ENCODE measurements around the gene CPSF2. TPM values are rescaled to one million over a fixed set of nuclear protein-coding genes. Genes with fewer than 3 reads are reported as not detected.

The CPSF2 gene
- total and polyA plus RNA-seq, 2 of the 13 experiments (the other 11 are each of a cell fraction or from before 2014, with no cell fraction given), result 14.3 to 67.9 TPM

DNA sequence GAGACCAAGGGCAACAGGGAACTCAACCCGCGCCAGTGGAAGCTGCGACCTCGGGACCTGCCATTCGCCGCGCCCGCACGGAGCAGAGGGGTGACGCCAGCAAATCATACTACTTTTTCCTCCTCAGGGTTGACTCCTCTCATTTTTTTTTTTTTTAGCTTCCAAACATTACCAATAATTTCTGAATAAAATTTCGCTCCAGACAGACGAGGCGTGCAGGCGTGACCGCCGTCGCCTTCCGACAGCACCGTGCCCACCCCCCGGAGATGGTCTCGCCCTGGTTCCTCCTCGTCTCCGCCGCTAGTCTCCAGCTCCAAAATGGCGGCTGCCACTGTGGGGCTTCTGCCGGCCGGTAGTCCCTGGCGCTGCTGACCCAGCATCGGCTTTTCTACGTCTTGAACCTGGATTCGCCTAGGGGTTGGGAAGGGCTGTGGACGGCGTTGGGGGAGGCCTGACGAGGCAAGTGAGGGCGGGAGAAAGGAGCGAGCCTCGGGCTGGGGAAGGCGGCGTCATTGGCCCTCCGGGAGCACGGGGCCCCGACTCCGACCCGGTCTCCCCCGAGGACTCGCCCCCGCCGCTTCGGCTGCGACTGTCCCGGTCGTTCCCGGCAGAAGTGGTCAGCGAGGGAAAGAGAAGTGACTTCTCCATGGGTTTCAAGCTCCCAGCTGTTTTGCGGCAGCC is at the start of gene CPSF2, which contains the start of gene NDUFB1 (continued):
- TF ChIP-seq, protein P1, sequence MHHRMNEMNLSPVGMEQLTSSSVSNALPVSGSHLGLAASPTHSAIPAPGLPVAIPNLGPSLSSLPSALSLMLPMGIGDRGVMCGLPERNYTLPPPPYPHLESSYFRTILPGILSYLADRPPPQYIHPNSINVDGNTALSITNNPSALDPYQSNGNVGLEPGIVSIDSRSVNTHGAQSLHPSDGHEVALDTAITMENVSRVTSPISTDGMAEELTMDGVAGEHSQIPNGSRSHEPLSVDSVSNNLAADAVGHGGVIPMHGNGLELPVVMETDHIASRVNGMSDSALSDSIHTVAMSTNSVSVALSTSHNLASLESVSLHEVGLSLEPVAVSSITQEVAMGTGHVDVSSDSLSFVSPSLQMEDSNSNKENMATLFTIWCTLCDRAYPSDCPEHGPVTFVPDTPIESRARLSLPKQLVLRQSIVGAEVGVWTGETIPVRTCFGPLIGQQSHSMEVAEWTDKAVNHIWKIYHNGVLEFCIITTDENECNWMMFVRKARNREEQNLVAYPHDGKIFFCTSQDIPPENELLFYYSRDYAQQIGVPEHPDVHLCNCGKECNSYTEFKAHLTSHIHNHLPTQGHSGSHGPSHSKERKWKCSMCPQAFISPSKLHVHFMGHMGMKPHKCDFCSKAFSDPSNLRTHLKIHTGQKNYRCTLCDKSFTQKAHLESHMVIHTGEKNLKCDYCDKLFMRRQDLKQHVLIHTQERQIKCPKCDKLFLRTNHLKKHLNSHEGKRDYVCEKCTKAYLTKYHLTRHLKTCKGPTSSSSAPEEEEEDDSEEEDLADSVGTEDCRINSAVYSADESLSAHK (CRISPR knock-in tag; IDR thresholded peaks at IDR 0.05; ENCODE audit: borderline replicate concordance), result no peak
- TF ChIP-seq, protein P2, sequence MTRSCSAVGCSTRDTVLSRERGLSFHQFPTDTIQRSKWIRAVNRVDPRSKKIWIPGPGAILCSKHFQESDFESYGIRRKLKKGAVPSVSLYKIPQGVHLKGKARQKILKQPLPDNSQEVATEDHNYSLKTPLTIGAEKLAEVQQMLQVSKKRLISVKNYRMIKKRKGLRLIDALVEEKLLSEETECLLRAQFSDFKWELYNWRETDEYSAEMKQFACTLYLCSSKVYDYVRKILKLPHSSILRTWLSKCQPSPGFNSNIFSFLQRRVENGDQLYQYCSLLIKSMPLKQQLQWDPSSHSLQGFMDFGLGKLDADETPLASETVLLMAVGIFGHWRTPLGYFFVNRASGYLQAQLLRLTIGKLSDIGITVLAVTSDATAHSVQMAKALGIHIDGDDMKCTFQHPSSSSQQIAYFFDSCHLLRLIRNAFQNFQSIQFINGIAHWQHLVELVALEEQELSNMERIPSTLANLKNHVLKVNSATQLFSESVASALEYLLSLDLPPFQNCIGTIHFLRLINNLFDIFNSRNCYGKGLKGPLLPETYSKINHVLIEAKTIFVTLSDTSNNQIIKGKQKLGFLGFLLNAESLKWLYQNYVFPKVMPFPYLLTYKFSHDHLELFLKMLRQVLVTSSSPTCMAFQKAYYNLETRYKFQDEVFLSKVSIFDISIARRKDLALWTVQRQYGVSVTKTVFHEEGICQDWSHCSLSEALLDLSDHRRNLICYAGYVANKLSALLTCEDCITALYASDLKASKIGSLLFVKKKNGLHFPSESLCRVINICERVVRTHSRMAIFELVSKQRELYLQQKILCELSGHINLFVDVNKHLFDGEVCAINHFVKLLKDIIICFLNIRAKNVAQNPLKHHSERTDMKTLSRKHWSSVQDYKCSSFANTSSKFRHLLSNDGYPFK (CRISPR knock-in tag; IDR thresholded peaks at IDR 0.05; ENCODE audit: borderline replicate concordance), result peak; percentile 72
- TF ChIP-seq CEBPB (IDR thresholded peaks at IDR 0.05; ENCODE audit: borderline replicate concordance, low read depth, low read length), result no peak
- no peak for TF ChIP-seq SRSF9 (IDR thresholded peaks at IDR 0.05; ENCODE audit: borderline replicate concordance, insufficient read depth, low read depth, low read length, poor library complexity, severe bottlenecking)
- no peak for TF ChIP-seq ZNF510 (CRISPR knock-in tag; IDR thresholded peaks at IDR 0.05; ENCODE audit: low read depth)
- TF ChIP-seq TEAD2 (CRISPR knock-in tag; IDR thresholded peaks at IDR 0.05), result no peak
- no peak for TF ChIP-seq POGZ (CRISPR knock-in tag; IDR thresholded peaks at IDR 0.05)
- TF ChIP-seq, protein P3, sequence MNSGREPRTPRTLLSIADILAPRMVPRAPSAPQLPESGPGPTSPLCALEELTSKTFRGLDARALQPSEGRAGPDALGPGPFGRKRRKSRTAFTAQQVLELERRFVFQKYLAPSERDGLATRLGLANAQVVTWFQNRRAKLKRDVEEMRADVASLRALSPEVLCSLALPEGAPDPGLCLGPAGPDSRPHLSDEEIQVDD (CRISPR knock-in tag; IDR thresholded peaks at IDR 0.05; ENCODE audit: borderline replicate concordance), result no peak; the same call in 1 of the 2 replicates
- TF ChIP-seq, protein P4, sequence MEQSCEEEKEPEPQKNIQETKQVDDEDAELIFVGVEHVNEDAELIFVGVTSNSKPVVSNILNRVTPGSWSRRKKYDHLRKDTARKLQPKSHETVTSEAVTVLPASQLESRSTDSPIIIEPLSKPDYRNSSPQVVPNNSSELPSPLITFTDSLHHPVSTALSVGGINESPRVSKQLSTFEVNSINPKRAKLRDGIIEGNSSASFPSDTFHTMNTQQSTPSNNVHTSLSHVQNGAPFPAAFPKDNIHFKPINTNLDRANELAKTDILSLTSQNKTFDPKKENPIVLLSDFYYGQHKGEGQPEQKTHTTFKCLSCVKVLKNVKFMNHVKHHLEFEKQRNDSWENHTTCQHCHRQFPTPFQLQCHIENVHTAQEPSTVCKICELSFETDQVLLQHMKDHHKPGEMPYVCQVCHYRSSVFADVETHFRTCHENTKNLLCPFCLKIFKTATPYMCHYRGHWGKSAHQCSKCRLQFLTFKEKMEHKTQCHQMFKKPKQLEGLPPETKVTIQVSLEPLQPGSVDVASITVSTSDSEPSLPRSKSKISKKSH (CRISPR knock-in tag; IDR thresholded peaks at IDR 0.05; ENCODE audit: borderline replicate concordance), result no peak; the same call in 1 of the 2 replicates
- 0 out of 2 replicates have a peak, but pooled peaks have one; percentile 64 for TF ChIP-seq ELF4 (CRISPR knock-in tag; IDR thresholded peaks at IDR 0.05; ENCODE audit: borderline replicate concordance)
- TF ChIP-seq HIVEP1 (CRISPR knock-in tag; IDR thresholded peaks at IDR 0.05), result no peak
- TF ChIP-seq, protein P5, sequence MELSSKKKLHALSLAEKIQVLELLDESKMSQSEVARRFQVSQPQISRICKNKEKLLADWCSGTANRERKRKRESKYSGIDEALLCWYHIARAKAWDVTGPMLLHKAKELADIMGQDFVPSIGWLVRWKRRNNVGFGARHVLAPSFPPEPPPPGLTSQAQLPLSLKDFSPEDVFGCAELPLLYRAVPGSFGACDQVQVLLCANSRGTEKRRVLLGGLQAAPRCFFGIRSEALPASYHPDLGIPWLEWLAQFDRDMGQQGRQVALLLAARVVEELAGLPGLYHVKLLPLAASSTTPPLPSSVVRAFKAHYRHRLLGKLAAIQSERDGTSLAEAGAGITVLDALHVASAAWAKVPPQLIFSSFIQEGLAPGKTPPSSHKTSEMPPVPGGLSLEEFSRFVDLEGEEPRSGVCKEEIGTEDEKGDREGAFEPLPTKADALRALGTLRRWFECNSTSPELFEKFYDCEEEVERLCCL (CRISPR knock-in tag; IDR thresholded peaks at IDR 0.05; ENCODE audit: borderline replicate concordance), result no peak; the same call in 1 of the 2 replicates
